Cardiac muscle cell (in vitro differentiated cells and primary cell): ENCODE measurements around the gene IQSEC3. TPM values are rescaled to one million over a fixed set of nuclear protein-coding genes. Genes with fewer than 3 reads are reported as not detected.
"Not testable (repeated sequence)": the region's sequence is repeated elsewhere in the genome, so short reads cannot be mapped to it uniquely, and the experiment has no call there.

ENCODE experiments used
- DNase-seq, 2 donors: peaks; one replicate each; pipeline versions ENCODE4 v3.0.0 to v3.0.0-alpha.2; 2010 to 2017; ENCODE audit warnings: low read depth in 1 of 2, low spot score in 1 of 2
- H3K27ac ChIP-seq: fragments of 200-600 bp; sonication (generic); 2 replicates; pipeline ENCODE4 v1.5.1; 2016
- H3K27me3 ChIP-seq: fragments of 200-600 bp; sonication (generic); 2 replicates; pipeline ENCODE4 v1.6.0; 2016; ENCODE audit warnings: control low read depth
- H3K36me3 ChIP-seq: fragments of 200-600 bp; sonication (generic); 2 replicates; pipeline ENCODE4 v1.5.1; 2016; ENCODE audit warnings: control low read depth
- H3K4me1 ChIP-seq: fragments of 200-600 bp; sonication (generic); 2 replicates; pipeline ENCODE4 v1.8.1; 2017; ENCODE audit warnings: low read depth, mild to moderate bottlenecking, mixed run types
- H3K4me3 ChIP-seq: fragments of 200-600 bp; sonication (generic); 2 replicates; pipeline ENCODE4 v1.5.1; 2016; ENCODE audit warnings: mild to moderate bottlenecking
- H3K9me3 ChIP-seq: fragments of 200-600 bp; sonication (generic); 2 replicates; pipeline ENCODE4 v1.5.1; 2017; ENCODE audit warnings: low read depth, mild to moderate bottlenecking, control low read depth
- CTCF ChIP-seq: IDR thresholded peaks from 2 replicates; pipeline ENCODE4 v1.5.1; 2012; ENCODE audit warnings: low read depth, mild to moderate bottlenecking, low read length
- polyA plus RNA-seq: library from polyadenylated mRNA; unstranded; fragments of >200 nt; fragmentation: Nextera tagmentation; extraction: Ambion mirVana; gene quantifications from 2 replicates; pipeline ENCODE4 v1.2.1, GENCODE V29; 2016
- total RNA-seq: library from RNA; depleted of rRNA; stranded (reverse); fragments of >200 nt; gene quantifications from 2 replicates; pipeline ENCODE4 v1.2.3, GENCODE V29; 2016

IQSEC3 gene
- total and polyA plus RNA-seq, 2 experiments from 2014 or later, result 0.42 to 2.7 TPM

DNA sequence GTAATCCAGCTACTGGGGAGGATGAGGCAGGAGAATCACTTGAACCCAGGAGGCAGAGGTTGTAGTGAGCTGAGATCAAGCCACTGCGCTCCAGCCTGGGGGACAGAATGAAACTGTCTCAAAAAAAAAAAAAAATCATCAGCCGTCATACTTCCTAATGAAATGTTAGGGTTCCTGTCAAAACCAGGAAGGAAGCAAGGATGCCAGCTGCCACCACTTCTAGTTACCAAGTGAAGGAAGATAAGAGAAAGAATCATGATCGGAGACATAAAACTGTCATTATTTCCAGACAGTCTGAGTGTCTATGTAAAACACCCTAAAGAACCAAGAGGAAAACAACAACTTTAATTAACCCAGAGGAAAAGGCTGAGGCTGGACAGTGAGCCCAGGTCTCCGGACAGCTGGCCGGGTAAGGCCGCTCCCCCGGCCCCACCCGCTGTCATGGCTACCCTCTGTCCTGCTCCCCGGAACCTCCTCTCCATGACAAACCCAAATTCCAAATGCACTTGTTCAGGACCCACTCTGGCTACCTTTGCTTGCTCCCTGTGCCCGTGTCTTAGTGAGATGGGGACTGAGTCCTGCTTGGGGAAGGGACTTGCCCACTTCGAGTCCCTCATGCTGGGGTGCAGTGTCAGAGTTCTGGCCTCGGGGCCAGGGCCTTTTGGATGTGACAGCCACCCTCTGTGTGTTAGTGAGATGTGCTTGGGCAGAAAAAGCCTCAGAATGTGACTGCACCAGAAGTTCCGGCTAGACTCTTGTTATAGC is 118.4 kb downstream of the IQSEC3 start:
- H3K27ac ChIP-seq, result no peak overlapping the region
- H3K36me3 ChIP-seq, result no peaks in the 10 kb centered on the region
- H3K27me3 ChIP-seq, result peaks cover 6% of the 10 kb centered on the region
- no peak for TF ChIP-seq CTCF
- H3K4me3 ChIP-seq, result no peak overlapping the region
- H3K4me1 ChIP-seq, result peaks cover 4% of the 10 kb centered on the region
- DNase-seq, result no peak
- H3K9me3 ChIP-seq, result no peaks in the 10 kb centered on the region

GRCh38 chr12:185576-185955 is 119.0 kb downstream of the IQSEC3 start:
- H3K9me3 ChIP-seq, result no peaks in the 10 kb centered on the region
- TF ChIP-seq CTCF, result no peak
- H3K4me3 ChIP-seq, result no peak overlapping the region
- H3K36me3 ChIP-seq, result no peaks in the 10 kb centered on the region
- H3K27me3 ChIP-seq, result peaks cover 6% of the 10 kb centered on the region
- DNase-seq, result no peak
- H3K4me1 ChIP-seq, result no peaks in the 10 kb centered on the region
- H3K27ac ChIP-seq, result no peak overlapping the region

DNA sequence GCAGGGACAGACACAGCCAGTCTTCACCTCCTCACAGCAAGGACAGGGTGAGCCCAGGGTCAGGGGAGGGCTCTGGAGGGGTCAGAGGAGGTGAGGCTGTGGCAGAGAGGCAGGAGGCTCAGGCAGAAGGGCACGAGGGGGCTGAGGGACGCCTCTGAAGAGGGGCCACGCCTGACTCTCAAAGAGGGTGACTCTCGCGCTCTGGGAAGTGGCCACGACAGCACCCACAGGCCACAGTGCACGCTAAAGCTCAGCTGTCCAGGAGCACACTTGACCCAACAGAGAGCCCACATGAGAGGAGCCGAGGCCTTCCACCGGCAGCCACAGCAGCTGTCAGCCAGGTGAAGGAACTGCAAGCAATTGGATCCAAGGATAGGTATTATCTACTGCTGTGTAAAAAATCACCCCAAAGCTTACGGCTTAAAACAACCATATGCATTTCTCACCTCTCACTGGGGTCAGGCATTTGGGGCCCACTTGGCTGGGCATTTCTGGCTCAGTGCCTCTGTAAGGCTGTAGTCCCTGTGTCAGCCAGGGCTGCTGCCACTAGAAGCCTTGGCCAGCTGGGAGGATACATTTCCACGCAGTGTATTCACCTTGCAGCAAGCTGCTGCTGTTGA is 119.5 kb downstream of the IQSEC3 start:
- TF ChIP-seq CTCF, result no peak
- no peak overlapping the region for H3K4me3 ChIP-seq
- H3K4me1 ChIP-seq, result no peaks in the 10 kb centered on the region
- peaks cover 6% of the 10 kb centered on the region for H3K27me3 ChIP-seq
- no peak overlapping the region for H3K27ac ChIP-seq
- H3K36me3 ChIP-seq, result no peaks in the 10 kb centered on the region
- no peaks in the 10 kb centered on the region for H3K9me3 ChIP-seq
- DNase-seq, result no peak

GRCh38 chr12:187986-188909 is 121.7 kb downstream of the IQSEC3 start:
- H3K4me1 ChIP-seq, H3K27ac ChIP-seq, H3K27me3 ChIP-seq, H3K9me3 ChIP-seq, H3K36me3 ChIP-seq, DNase-seq: not testable (repeated sequence)
- H3K4me3 ChIP-seq, result peak overlapping the region; percentile 27

DNA sequence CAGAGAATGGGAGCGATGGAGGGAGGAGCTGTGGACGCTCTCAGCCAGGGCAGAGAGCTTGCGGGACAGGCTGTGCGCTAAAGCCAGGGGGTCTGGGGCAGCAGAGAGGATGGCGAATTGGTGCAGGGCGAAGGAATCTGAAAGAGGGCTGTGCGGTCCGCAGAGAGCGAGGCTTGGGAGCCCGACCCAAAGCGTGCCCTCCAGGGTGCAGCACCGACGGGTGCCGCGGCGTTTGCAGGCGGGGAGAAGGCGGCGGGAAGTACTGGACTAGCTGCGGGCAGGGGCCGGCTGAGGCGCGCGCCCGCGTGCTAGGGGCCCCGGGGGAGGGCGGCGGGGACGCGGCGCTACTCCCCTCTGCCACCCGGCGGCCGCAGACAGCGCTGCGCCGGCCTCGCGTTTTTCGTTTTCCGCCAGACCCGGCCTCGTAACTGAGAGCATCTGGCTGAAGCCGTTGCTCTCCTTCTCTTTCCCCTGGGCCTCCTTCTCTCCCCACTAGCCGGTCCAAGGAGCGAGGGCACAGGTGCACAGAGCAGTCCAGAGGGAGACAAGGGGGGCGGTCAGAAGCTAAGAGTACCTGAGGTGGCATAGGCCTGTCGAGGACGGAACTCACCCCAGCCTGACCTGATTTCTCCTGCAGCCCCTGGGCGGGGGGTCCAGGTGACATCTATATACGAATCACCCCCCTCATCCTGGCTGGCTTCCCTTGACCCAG is 122.5 kb downstream of the IQSEC3 start:
- DNase-seq, result peak; percentile 73 to 85
- H3K9me3 ChIP-seq, result no peaks in the 10 kb centered on the region
- peak; percentile 64 for TF ChIP-seq CTCF
- H3K4me1 ChIP-seq, result no peaks in the 10 kb centered on the region
- H3K4me3 ChIP-seq, result peak overlapping the region; percentile 27
- H3K27me3 ChIP-seq, result peaks cover 9% of the 10 kb centered on the region
- no peak overlapping the region for H3K27ac ChIP-seq
- H3K36me3 ChIP-seq, result no peaks in the 10 kb centered on the region
